WTC11 (cell line): Measurements from ENCODE around the gene SLC16A9. TPM values are rescaled to one million over a fixed set of nuclear protein-coding genes. Genes with fewer than 3 reads are reported as not detected.

Source experiments
- ATAC-seq: fragments of 200-7000 bp; cut with Tn5 transposase; 2 replicates; pipeline ENCODE4 v1.10.0; 2021; ENCODE audit warnings: mild to moderate bottlenecking, moderate library complexity
- CTCF ChIA-PET: fragments of 300-600 bp; sonication (Branson Sonifier 250); formaldehyde crosslinking; loops from one replicate; lab custom pipeline; 2021; ENCODE audit warnings: antibody characterized with exemption; lab: Charles Lee
- POLR2A ChIA-PET: fragments of 350-600 bp; sonication (Branson Sonifier 250); formaldehyde crosslinking; loops from one replicate; lab custom pipeline; 2021; ENCODE audit warnings: antibody characterized with exemption; lab: Charles Lee
- DNase-seq: peaks from one replicate; pipeline ENCODE4 v3.0.0; 2021; ENCODE audit warnings: low spot score
- H3K27ac Mint-ChIP-seq: 2 replicates; pipeline ENCODE4 v1.8.0; 2021; ENCODE audit warnings: mixed read lengths
- H3K27me3 Mint-ChIP-seq: 2 replicates; pipeline ENCODE4 v1.8.0; 2021; ENCODE audit warnings: low read depth, mild to moderate bottlenecking, moderate library complexity, mixed read lengths
- H3K36me3 Mint-ChIP-seq: 2 replicates; pipeline ENCODE4 v1.8.0; 2021; ENCODE audit warnings: mixed read lengths
- H3K4me1 Mint-ChIP-seq: 2 replicates; pipeline ENCODE4 v1.8.0; 2022; ENCODE audit warnings: mixed read lengths
- H3K4me3 Mint-ChIP-seq: 2 replicates; pipeline ENCODE4 v1.8.0; 2021; ENCODE audit warnings: mild to moderate bottlenecking, moderate library complexity, mixed read lengths
- H3K9me3 Mint-ChIP-seq: 2 replicates; pipeline ENCODE4 v1.8.0; 2021; ENCODE audit warnings: mixed read lengths
- ARID4B ChIP-seq: sonication (generic); formaldehyde crosslinking; IDR thresholded peaks from 2 replicates; pipeline ENCODE4 v1.8.0; 2023; ENCODE audit warnings: missing genetic modification reagents, mild to moderate bottlenecking, borderline replicate concordance
- ATF1 ChIP-seq: sonication (generic); formaldehyde crosslinking; IDR thresholded peaks from 2 replicates; pipeline ENCODE4 v1.8.1; 2023; ENCODE audit warnings: mild to moderate bottlenecking, moderate library complexity, missing genetic modification reagents
- ATF6 ChIP-seq: sonication (generic); formaldehyde crosslinking; IDR thresholded peaks from 2 replicates; pipeline ENCODE4 v1.8.1; 2023; ENCODE audit warnings: mild to moderate bottlenecking, missing genetic modification reagents
- CREM ChIP-seq: sonication (generic); formaldehyde crosslinking; IDR thresholded peaks from 2 replicates; pipeline ENCODE4 v1.8.1; 2022; ENCODE audit warnings: mild to moderate bottlenecking, missing genetic modification reagents, moderate library complexity
- EMX1 ChIP-seq: fragments of 250-450 bp; sonication (Bioruptor Pico); IDR thresholded peaks from 2 replicates; pipeline ENCODE4 v1.8.0; 2021; ENCODE audit warnings: mild to moderate bottlenecking
- ESRRA ChIP-seq: sonication (generic); formaldehyde crosslinking; IDR thresholded peaks from 2 replicates; pipeline ENCODE4 v1.8.1; 2022; ENCODE audit warnings: mild to moderate bottlenecking, missing genetic modification reagents, borderline replicate concordance
- GTF2I ChIP-seq: fragments of 250-450 bp; sonication (Bioruptor Pico); conservative IDR thresholded peaks from 2 replicates; pipeline ENCODE4 v1.4.0; 2021; ENCODE audit warnings: mild to moderate bottlenecking
- NFYB ChIP-seq: sonication (generic); formaldehyde crosslinking; conservative IDR thresholded peaks from 2 replicates; pipeline ENCODE4 v1.8.0; 2022; ENCODE audit warnings: low read depth, missing genetic modification reagents
- NR2C2 ChIP-seq: sonication (generic); formaldehyde crosslinking; IDR thresholded peaks from 2 replicates; pipeline ENCODE4 v1.8.0; 2022; ENCODE audit warnings: mild to moderate bottlenecking, missing genetic modification reagents
- NR3C1 ChIP-seq: sonication (generic); formaldehyde crosslinking; conservative IDR thresholded peaks from 2 replicates; pipeline ENCODE4 v1.8.1; 2023; ENCODE audit warnings: low read depth, mild to moderate bottlenecking, missing genetic modification reagents
- SMAD4 ChIP-seq: sonication (generic); formaldehyde crosslinking; IDR thresholded peaks from 2 replicates; pipeline ENCODE4 v1.8.0; 2022; ENCODE audit warnings: mild to moderate bottlenecking, missing genetic modification reagents
- TEAD1 ChIP-seq: sonication (generic); formaldehyde crosslinking; IDR thresholded peaks from 2 replicates; pipeline ENCODE4 v1.8.0; 2022; ENCODE audit warnings: mild to moderate bottlenecking, missing genetic modification reagents
- TP53 ChIP-seq: sonication (generic); formaldehyde crosslinking; IDR thresholded peaks from 2 replicates; pipeline ENCODE4 v1.8.1; 2023; ENCODE audit warnings: mild to moderate bottlenecking, missing genetic modification reagents
- USF1 ChIP-seq: sonication (generic); formaldehyde crosslinking; IDR thresholded peaks from 2 replicates; pipeline ENCODE4 v1.8.0; 2022; ENCODE audit warnings: mild to moderate bottlenecking, missing genetic modification reagents
- ZBTB43 ChIP-seq: sonication (generic); formaldehyde crosslinking; IDR thresholded peaks from 2 replicates; pipeline ENCODE4 v1.8.1; 2023; ENCODE audit warnings: mild to moderate bottlenecking, missing genetic modification reagents
- ZNF219 ChIP-seq: sonication (generic); formaldehyde crosslinking; IDR thresholded peaks from 2 replicates; pipeline ENCODE4 v1.8.0; 2023; ENCODE audit warnings: missing genetic modification reagents, mild to moderate bottlenecking, borderline replicate concordance
- ZNF232 ChIP-seq: sonication (generic); formaldehyde crosslinking; IDR thresholded peaks from 2 replicates; pipeline ENCODE4 v1.8.0; 2022; ENCODE audit warnings: mild to moderate bottlenecking, missing genetic modification reagents
- total RNA-seq: library from RNA; stranded (reverse); gene quantifications from 3 replicates; pipeline ENCODE4 v1.2.3, GENCODE V29; 2021
- TF ChIP-seq, protein P1 (sequence below): sonication (generic); formaldehyde crosslinking; IDR thresholded peaks from 2 replicates; pipeline ENCODE4 v1.8.0; 2023; ENCODE audit warnings: mild to moderate bottlenecking, missing genetic modification reagents
- TF ChIP-seq, protein P2 (sequence below): sonication (generic); formaldehyde crosslinking; IDR thresholded peaks from 2 replicates; pipeline ENCODE4 v1.8.0; 2022; ENCODE audit warnings: mild to moderate bottlenecking, missing genetic modification reagents
- TF ChIP-seq, protein P3 (sequence below): sonication (generic); formaldehyde crosslinking; IDR thresholded peaks from 2 replicates; pipeline ENCODE4 v1.8.0; 2023; ENCODE audit warnings: missing genetic modification reagents

The SLC16A9 gene
- total RNA-seq, 1 experiment from 2014 or later = 4.0 TPM

GRCh38 chr10:59713196-59713821, 3.7 kb upstream of the SLC16A9 start:
- no peaks in the 10 kb centered on the region for H3K36me3 Mint-ChIP-seq
- TF ChIP-seq, protein P1, sequence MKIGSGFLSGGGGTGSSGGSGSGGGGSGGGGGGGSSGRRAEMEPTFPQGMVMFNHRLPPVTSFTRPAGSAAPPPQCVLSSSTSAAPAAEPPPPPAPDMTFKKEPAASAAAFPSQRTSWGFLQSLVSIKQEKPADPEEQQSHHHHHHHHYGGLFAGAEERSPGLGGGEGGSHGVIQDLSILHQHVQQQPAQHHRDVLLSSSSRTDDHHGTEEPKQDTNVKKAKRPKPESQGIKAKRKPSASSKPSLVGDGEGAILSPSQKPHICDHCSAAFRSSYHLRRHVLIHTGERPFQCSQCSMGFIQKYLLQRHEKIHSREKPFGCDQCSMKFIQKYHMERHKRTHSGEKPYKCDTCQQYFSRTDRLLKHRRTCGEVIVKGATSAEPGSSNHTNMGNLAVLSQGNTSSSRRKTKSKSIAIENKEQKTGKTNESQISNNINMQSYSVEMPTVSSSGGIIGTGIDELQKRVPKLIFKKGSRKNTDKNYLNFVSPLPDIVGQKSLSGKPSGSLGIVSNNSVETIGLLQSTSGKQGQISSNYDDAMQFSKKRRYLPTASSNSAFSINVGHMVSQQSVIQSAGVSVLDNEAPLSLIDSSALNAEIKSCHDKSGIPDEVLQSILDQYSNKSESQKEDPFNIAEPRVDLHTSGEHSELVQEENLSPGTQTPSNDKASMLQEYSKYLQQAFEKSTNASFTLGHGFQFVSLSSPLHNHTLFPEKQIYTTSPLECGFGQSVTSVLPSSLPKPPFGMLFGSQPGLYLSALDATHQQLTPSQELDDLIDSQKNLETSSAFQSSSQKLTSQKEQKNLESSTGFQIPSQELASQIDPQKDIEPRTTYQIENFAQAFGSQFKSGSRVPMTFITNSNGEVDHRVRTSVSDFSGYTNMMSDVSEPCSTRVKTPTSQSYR (CRISPR knock-in tag) = no peak
- TF ChIP-seq EMX1 = no peak
- no peak for TF ChIP-seq TP53 (CRISPR knock-in tag)
- no peak for TF ChIP-seq ZBTB43 (CRISPR knock-in tag)
- TF ChIP-seq ZNF232 (CRISPR knock-in tag) = no peak
- TF ChIP-seq, protein P2, sequence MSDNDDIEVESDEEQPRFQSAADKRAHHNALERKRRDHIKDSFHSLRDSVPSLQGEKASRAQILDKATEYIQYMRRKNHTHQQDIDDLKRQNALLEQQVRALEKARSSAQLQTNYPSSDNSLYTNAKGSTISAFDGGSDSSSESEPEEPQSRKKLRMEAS (CRISPR knock-in tag) = no peak
- TF ChIP-seq NR3C1 (CRISPR knock-in tag) = no peak
- no peak for TF ChIP-seq NR2C2 (CRISPR knock-in tag)
- TF ChIP-seq ARID4B (CRISPR knock-in tag) = no peak
- TF ChIP-seq, protein P3, sequence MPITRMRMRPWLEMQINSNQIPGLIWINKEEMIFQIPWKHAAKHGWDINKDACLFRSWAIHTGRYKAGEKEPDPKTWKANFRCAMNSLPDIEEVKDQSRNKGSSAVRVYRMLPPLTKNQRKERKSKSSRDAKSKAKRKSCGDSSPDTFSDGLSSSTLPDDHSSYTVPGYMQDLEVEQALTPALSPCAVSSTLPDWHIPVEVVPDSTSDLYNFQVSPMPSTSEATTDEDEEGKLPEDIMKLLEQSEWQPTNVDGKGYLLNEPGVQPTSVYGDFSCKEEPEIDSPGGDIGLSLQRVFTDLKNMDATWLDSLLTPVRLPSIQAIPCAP (CRISPR knock-in tag) = no peak
- TF ChIP-seq ATF1 (CRISPR knock-in tag) = no peak
- TF ChIP-seq ESRRA (CRISPR knock-in tag) = no peak
- TF ChIP-seq CREM (CRISPR knock-in tag) = no peak
- TF ChIP-seq GTF2I (CRISPR knock-in tag) = no peak
- TF ChIP-seq TEAD1 (CRISPR knock-in tag) = no peak
- no peak for TF ChIP-seq NFYB
- no peak for TF ChIP-seq USF1
- TF ChIP-seq ZNF219 (CRISPR knock-in tag) = no peak
- no peak for TF ChIP-seq ATF6
- TF ChIP-seq SMAD4 (CRISPR knock-in tag) = no peak
- H3K27me3 Mint-ChIP-seq = peaks cover 31% of the 10 kb centered on the region

More at GRCh38 chr10:59713196-59713821, 3.7 kb upstream of the SLC16A9 start:
- ATAC-seq (no peak), DNase-seq (no peak)
- ChIA-PET CTCF (no interaction called here), POLR2A (no interaction called here)
- no peak overlapping the region for H3K27ac Mint-ChIP-seq
- no peaks in the 10 kb centered on the region for H3K9me3 Mint-ChIP-seq
- H3K4me1 Mint-ChIP-seq = peaks cover 4% of the 10 kb centered on the region; the same call in 1 of the 2 replicates
- no peak overlapping the region for H3K4me3 Mint-ChIP-seq
